Right atrium auricular region (tissue), 2 donors: ENCODE measurements around the gene SLC27A4. TPM values are rescaled to one million over a fixed set of nuclear protein-coding genes. Genes with fewer than 3 reads are reported as not detected.

Experiments
- DNase-seq: peaks from one replicate; pipeline ENCODE4 v3.0.0-alpha.2; 2019; ENCODE audit warnings: low spot score
- H3K27ac ChIP-seq, 2 donors: fragments of 200-600 bp; sonication (generic); 1 replicate in 1 of 2; 2 replicates in 1 of 2; pipeline ENCODE4 v1.5.1; 2016 to 2019
- H3K27me3 ChIP-seq, 2 donors: fragments of 200-600 bp; sonication (generic); one replicate each; pipeline versions ENCODE4 v1.5.1 to v1.6.0; 2017 to 2019
- H3K36me3 ChIP-seq: fragments of 200-600 bp; sonication (generic); one replicate; pipeline ENCODE4 v1.5.1; 2016
- H3K4me1 ChIP-seq, 2 donors: fragments of 200-600 bp; sonication (generic); one replicate each; pipeline versions ENCODE4 v1.5.1 to v1.6.0; 2017 to 2019
- H3K4me3 ChIP-seq, 2 donors: fragments of 200-600 bp; sonication (generic); 1 replicate in 1 of 2; 2 replicates in 1 of 2; pipeline ENCODE4 v1.5.1; 2017 to 2019; ENCODE audit warnings: mild to moderate bottlenecking in 1 of 2, moderate library complexity in 1 of 2
- H3K9me3 ChIP-seq, 2 donors: fragments of 200-600 bp; sonication (generic); one replicate each; pipeline ENCODE4 v1.5.1; 2019
- microRNA counts, 2 donors: library from miRNA; unstranded; fragments of <30 nt; microRNA quantifications; one replicate each; lab custom pipeline; 2016 to 2017
- microRNA-seq, 2 donors: library from miRNA; unstranded; fragments of <30 nt; microRNA quantifications; one replicate each; pipeline ENCODE4, GENCODE V29; 2016 to 2017; ENCODE audit warnings: borderline number of aligned reads in 2 of 2, borderline replicate concordance in 1 of 2
- total RNA-seq, 2 donors: library from RNA; depleted of rRNA; stranded (reverse); fragments of >200 nt; gene quantifications; one replicate each; pipeline ENCODE4 v1.1.0, GENCODE V29; 2016
- TF ChIP-seq, protein P1 (sequence below), 2 donors: fragments of 200-600 bp; sonication (generic); IDR thresholded peaks; one replicate each; pipeline ENCODE4 v1.5.1; 2019; ENCODE audit warnings: antibody characterized with exemption in 2 of 2

SLC27A4 gene
- total RNA-seq, 2 donors from 2014 or later, result 16.6 to 26.9 TPM

- no peak overlapping the region for H3K27ac ChIP-seq
- no peaks in the 10 kb centered on the region for H3K4me1 ChIP-seq
- TF ChIP-seq, protein P1, sequence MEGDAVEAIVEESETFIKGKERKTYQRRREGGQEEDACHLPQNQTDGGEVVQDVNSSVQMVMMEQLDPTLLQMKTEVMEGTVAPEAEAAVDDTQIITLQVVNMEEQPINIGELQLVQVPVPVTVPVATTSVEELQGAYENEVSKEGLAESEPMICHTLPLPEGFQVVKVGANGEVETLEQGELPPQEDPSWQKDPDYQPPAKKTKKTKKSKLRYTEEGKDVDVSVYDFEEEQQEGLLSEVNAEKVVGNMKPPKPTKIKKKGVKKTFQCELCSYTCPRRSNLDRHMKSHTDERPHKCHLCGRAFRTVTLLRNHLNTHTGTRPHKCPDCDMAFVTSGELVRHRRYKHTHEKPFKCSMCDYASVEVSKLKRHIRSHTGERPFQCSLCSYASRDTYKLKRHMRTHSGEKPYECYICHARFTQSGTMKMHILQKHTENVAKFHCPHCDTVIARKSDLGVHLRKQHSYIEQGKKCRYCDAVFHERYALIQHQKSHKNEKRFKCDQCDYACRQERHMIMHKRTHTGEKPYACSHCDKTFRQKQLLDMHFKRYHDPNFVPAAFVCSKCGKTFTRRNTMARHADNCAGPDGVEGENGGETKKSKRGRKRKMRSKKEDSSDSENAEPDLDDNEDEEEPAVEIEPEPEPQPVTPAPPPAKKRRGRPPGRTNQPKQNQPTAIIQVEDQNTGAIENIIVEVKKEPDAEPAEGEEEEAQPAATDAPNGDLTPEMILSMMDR (IDR thresholded peaks at IDR 0.05), result no peak
- no peaks in the 10 kb centered on the region for H3K27me3 ChIP-seq
- H3K36me3 ChIP-seq, result no peaks in the 10 kb centered on the region
- no peaks in the 10 kb centered on the region for H3K9me3 ChIP-seq
- H3K4me3 ChIP-seq, result no peak overlapping the region
- no peak for DNase-seq
Observed at GRCh38 chr9:128405780-128406171, 65.4 kb downstream of the SLC27A4 start.

GRCh38 chr9:128406848-128407391 lies 66.6 kb downstream of the SLC27A4 start:
- H3K4me1 ChIP-seq, result no peaks in the 10 kb centered on the region
- H3K9me3 ChIP-seq, result no peaks in the 10 kb centered on the region
- no peaks in the 10 kb centered on the region for H3K36me3 ChIP-seq
- TF ChIP-seq, protein P1 (IDR thresholded peaks at IDR 0.05), result no peak
- no peak overlapping the region for H3K27ac ChIP-seq
- H3K27me3 ChIP-seq, result no peaks in the 10 kb centered on the region
- H3K4me3 ChIP-seq, result no peak overlapping the region
- no peak for DNase-seq

GRCh38 chr9:128408963-128409431 lies 68.7 kb downstream of the SLC27A4 start:
- H3K27me3 ChIP-seq, result no peaks in the 10 kb centered on the region
- H3K9me3 ChIP-seq, result no peaks in the 10 kb centered on the region
- TF ChIP-seq, protein P1 (IDR thresholded peaks at IDR 0.05), result no peak
- no peaks in the 10 kb centered on the region for H3K36me3 ChIP-seq
- H3K4me1 ChIP-seq, result no peaks in the 10 kb centered on the region
- no peak for DNase-seq
- H3K4me3 ChIP-seq, result no peak overlapping the region
- H3K27ac ChIP-seq, result no peak overlapping the region

GRCh38 chr9:128409450-128409849 lies 69.1 kb downstream of the SLC27A4 start:
- no peak overlapping the region for H3K27ac ChIP-seq
- H3K27me3 ChIP-seq, result no peaks in the 10 kb centered on the region
- no peak overlapping the region for H3K4me3 ChIP-seq
- H3K36me3 ChIP-seq, result no peaks in the 10 kb centered on the region
- no peaks in the 10 kb centered on the region for H3K4me1 ChIP-seq
- TF ChIP-seq, protein P1 (IDR thresholded peaks at IDR 0.05), result no peak
- no peaks in the 10 kb centered on the region for H3K9me3 ChIP-seq
- no peak for DNase-seq

DNA sequence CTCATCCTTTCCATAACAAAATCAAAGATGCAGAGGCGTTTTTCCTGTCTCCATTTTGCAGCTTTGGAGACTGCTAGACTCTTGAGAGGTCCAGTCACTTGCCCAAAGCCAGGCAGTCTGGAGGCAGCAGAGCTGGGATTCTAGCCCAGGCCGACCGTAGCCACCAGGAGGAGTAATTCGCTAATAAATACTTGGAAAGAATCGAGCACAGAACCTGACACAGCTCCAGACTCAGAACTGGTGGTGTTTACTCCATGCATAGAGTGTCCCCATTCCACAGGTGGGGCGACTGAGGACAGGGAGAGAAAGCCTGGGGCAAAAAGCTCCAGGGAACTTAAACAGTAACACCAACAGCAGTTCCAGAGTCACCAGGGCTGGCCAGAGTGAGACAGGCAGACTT lies 69.7 kb downstream of the SLC27A4 start:
- Histone ChIP-seq H3K27me3 (no peaks in the 10 kb centered on the region), H3K4me1 (no peaks in the 10 kb centered on the region), H3K9me3 (no peaks in the 10 kb centered on the region), H3K36me3 (no peaks in the 10 kb centered on the region), H3K4me3 (no peak overlapping the region), H3K27ac (no peak overlapping the region)
- no peak for DNase-seq
- TF ChIP-seq, protein P1 (IDR thresholded peaks at IDR 0.05), result no peak

MicroRNAs within 50 kb of the gene (microRNA counts, 767-probe panel; counts per million panel counts)
- microRNA hsa-miR-219-2-3p (lab: Ali Mortazavi, UCI), result 0 to 31.0 counts per million in 2 donors

Small RNA genes lying within 50 kb of the gene (microRNA-seq; reads per million reads assigned to microRNA genes)
- gene MIR219B, result 0 reads per million in 2 donors

Other genes with a start within 250 kb of the SLC27A4 start
- 100 to 1,000 TPM; 114 to 118 TPM for gene PTGES2, start 212.8 kb upstream of the SLC27A4 start, total RNA-seq
- not detected for gene LCN2, start 191.1 kb upstream of the SLC27A4 start, total RNA-seq
- gene BBLN, start 180.3 kb upstream of the SLC27A4 start, total RNA-seq, result 100 to 1,000 TPM; 219 to 362 TPM
- 10 to 100 TPM; 41.6 to 45.9 TPM for gene CIZ1, start 149.0 kb upstream of the SLC27A4 start, total RNA-seq
- 1 to 10 TPM; 2.5 to 3.9 TPM for gene DNM1, start 137.1 kb upstream of the SLC27A4 start, total RNA-seq
- gene GOLGA2, start 64.5 kb upstream of the SLC27A4 start, total RNA-seq, result 10 to 100 TPM; 83.3 to 91.6 TPM
- 10 to 100 TPM; 21.5 to 23.0 TPM for gene SWI5, start 64.3 kb upstream of the SLC27A4 start, total RNA-seq
- gene TRUB2, start 18.1 kb upstream of the SLC27A4 start, total RNA-seq, result 10 to 100 TPM in 1 of 2 donors, 1 to 10 TPM in 1; 9.3 to 10.2 TPM
- 10 to 100 TPM; 31.4 to 33.6 TPM for gene COQ4, start 17.7 kb upstream of the SLC27A4 start, total RNA-seq
- 10 to 100 TPM; 34.0 to 37.3 TPM for gene URM1, start 30.8 kb downstream of the SLC27A4 start, total RNA-seq
- gene CERCAM, start 80.3 kb downstream of the SLC27A4 start, total RNA-seq, result 10 to 100 TPM; 13.3 to 15.8 TPM
- gene ODF2, start 115.5 kb downstream of the SLC27A4 start, total RNA-seq, result 10 to 100 TPM in 1 of 2 donors, 1 to 10 TPM in 1; 9.7 to 12.1 TPM
- gene GLE1, start 164.2 kb downstream of the SLC27A4 start, total RNA-seq, result 10 to 100 TPM; 14.4 to 18.1 TPM
- gene SPTAN1, start 212.1 kb downstream of the SLC27A4 start, total RNA-seq, result 100 to 1,000 TPM; 233 to 270 TPM